ENCODE measurements around the gene USP10. TPM values are rescaled to one million over a fixed set of nuclear protein-coding genes. Genes with fewer than 3 reads are reported as not detected.

Gene USP10
- total and polyA plus RNA-seq, 3 experiments from 2014 or later = 86.1 to 146 (median 143) TPM

DNA sequence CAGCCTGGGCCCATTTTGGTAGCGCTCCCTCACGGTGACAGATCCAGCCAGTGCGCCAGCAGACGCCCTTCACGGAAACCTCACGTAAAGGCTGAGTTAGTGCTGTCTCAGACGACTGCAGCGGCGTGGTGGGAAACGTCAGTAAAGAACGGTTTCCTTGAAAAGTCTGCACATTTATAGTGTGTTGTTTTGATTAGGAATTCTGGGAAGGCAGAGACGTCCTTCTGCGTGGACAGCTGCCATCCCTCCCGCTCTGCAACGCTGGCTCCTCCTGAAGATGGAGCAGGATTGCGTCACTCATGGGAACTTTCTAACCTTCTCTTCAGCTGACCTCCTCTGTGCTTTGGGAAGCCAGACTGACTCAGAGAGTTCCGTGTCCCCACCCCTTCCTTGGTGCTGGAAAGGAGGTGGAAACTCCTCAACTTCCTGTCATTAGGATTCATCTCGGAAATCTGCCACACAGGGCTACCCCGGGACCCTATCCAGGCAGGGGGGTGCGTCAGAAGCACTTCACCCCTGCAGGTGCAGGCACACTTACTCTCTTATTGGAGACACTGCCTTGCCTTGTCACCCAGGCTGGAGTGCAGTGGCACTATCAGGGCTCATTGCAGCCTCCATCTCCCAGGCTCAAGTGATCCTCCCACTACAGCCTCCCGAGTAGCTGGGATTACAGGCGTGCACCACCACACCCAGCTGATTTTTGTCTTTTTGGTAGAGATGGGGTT is 95.7 kb downstream of the USP10 start:
- POLR2A ChIA-PET = no interaction called here
- CTCF ChIA-PET = no interaction called here
- H3K27me3 Mint-ChIP-seq = peaks cover 0 to 3% of the 10 kb centered on the region in 2 donors
- Histone ChIP-seq H3K27me3 (ENCODE audit: insufficient read depth, low read length, poor library complexity, severe bottlenecking) (no peaks in the 10 kb centered on the region), H3K27ac (ENCODE audit: low read depth, low read length) (no peak overlapping the region), H3K36me3 (ENCODE audit: insufficient read depth, low read length) (no peaks in the 10 kb centered on the region), H3K4me3 (ENCODE audit: low read length) (no peak overlapping the region), H3K4me1 (ENCODE audit: insufficient read depth, low read length) (no peaks in the 10 kb centered on the region), H3K9me3 (ENCODE audit: low read length) (no peaks in the 10 kb centered on the region)
- H3K9me3 Mint-ChIP-seq = no peaks in the 10 kb centered on the region
- H3K4me1 Mint-ChIP-seq = no peaks in the 10 kb centered on the region
- no peak overlapping the region for H3K4me3 Mint-ChIP-seq
- H3K27ac Mint-ChIP-seq = peak overlapping the region in 1 of 8 donors; percentile 5
- DNase-seq = no peak
- H3K36me3 Mint-ChIP-seq = peaks cover 0 to 10% (median 3%) of the 10 kb centered on the region in 3 donors

DNA sequence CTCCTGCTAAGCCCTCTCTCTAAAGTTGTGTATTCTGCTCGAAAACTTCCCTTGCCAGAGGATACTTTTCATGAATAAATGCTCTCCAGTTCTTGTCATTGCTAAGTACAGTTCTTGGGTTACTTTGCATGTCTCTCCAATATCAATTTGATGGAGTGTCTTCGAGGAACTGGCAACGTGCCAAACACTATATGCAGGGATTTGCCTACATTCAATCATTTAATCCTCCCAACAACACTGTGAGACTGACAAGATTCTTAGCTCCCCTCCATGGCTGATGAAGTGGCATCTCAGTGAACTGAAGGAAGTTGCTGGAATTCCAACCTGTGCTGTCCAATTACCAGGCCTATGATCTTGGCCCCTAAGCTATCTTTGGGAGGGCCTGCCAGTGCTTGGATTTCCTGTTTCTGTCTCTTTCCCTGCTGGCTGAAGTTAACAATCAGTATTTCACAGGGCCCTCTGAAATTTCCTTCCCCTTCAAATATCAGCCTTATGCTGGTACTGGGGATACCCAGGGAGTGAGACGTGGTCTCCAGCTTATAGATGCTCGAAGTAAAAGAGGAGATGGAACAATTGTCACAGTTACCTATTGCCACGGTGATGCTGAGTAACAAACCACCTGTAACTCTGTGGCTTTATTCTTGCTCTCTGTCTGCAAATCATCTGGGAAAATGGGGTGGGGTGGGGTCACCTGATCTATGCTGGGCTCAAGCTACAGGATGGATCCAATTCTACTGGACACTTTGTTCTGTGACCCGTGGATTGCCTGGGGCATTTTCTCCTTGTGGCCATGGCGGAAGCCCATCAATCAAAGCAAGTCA is 100.6 kb downstream of the USP10 start:
- Mint-ChIP-seq H3K4me1 (no peaks in the 10 kb centered on the region), H3K4me3 (no peak overlapping the region), H3K27ac (no peak overlapping the region), H3K9me3 (no peaks in the 10 kb centered on the region), H3K27me3 (peaks cover 4 to 8% of the 10 kb centered on the region in 2 donors), H3K36me3 (peaks cover 0 to 3% (median 0%) of the 10 kb centered on the region in 3 donors)
- CTCF ChIA-PET = interaction anchor here (0.9 kb wide), 1 partner anchor 47 kb away, joined by 4 read pairs; no protein-coding TSS in a partner anchor
- Histone ChIP-seq H3K4me1 (ENCODE audit: insufficient read depth, low read length) (no peaks in the 10 kb centered on the region), H3K36me3 (ENCODE audit: insufficient read depth, low read length) (no peaks in the 10 kb centered on the region), H3K27me3 (ENCODE audit: insufficient read depth, low read length, poor library complexity, severe bottlenecking) (no peaks in the 10 kb centered on the region), H3K27ac (ENCODE audit: low read depth, low read length) (no peak overlapping the region), H3K4me3 (ENCODE audit: low read length) (no peak overlapping the region), H3K9me3 (ENCODE audit: low read length) (no peaks in the 10 kb centered on the region)
- no peak for DNase-seq
- POLR2A ChIA-PET = no interaction called here

DNA sequence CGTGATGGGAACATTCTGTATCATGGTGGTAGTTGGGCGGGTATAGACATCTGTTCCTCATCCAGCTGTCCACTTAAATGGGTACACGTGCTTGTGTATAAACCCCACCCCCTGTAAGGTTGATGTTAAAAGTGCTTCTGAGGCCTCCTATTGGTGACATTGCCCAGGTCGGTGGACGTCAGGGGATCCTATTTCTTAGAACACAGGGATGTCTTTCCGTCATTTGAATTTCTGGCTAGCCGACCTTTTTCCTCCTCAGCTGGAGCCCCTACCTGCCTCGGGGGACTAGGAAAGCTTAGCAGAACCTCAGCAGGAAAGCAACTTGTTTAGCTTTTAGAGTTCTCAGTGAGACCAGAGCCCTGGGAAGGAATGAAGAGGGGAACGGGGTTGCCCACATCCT is 103.3 kb downstream of the USP10 start:
- Mint-ChIP-seq H3K4me1 (peaks cover 0 to 5% (median 0%) of the 10 kb centered on the region in 3 donors), H3K27me3 (peaks cover 12 to 14% of the 10 kb centered on the region in 2 donors), H3K27ac (no peak overlapping the region), H3K36me3 (no peaks in the 10 kb centered on the region), H3K4me3 (no peak overlapping the region), H3K9me3 (no peaks in the 10 kb centered on the region)
- no peaks in the 10 kb centered on the region for H3K36me3 ChIP-seq (ENCODE audit: insufficient read depth, low read length)
- no peaks in the 10 kb centered on the region for H3K4me1 ChIP-seq (ENCODE audit: insufficient read depth, low read length)
- H3K4me3 ChIP-seq (ENCODE audit: low read length) = no peak overlapping the region
- no peak overlapping the region for H3K27ac ChIP-seq (ENCODE audit: low read depth, low read length)
- no peak for DNase-seq
- H3K27me3 ChIP-seq (ENCODE audit: insufficient read depth, low read length, poor library complexity, severe bottlenecking) = no peaks in the 10 kb centered on the region
- POLR2A ChIA-PET = no interaction called here
- CTCF ChIA-PET = no interaction called here
- no peaks in the 10 kb centered on the region for H3K9me3 ChIP-seq (ENCODE audit: low read length)

DNA sequence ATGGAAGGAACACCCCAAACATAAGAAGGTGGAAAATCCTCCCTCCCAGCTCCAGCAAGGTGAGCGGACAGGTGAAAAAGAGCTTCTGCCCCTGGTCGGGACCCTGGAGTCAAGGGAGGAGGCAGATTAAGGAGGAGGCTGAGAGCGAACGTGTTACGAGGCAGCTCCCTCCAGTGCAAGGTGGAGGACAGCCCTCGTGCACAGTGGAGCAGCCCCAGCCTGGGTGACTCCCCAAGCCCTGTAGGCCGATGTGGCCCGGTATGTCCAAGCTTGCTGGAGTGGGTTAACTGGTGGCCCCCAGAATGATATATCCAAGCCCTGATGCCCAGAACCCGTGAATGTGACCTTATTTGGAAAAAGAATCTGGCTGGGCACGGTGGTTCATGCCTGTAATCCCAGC is 104.5 kb downstream of the USP10 start:
- Mint-ChIP-seq H3K4me1 (peaks cover 0 to 5% (median 0%) of the 10 kb centered on the region in 3 donors), H3K27ac (no peak overlapping the region), H3K4me3 (no peak overlapping the region), H3K9me3 (no peaks in the 10 kb centered on the region), H3K27me3 (peaks cover 9 to 14% of the 10 kb centered on the region in 2 donors), H3K36me3 (no peaks in the 10 kb centered on the region)
- H3K4me1 ChIP-seq (ENCODE audit: insufficient read depth, low read length) = no peaks in the 10 kb centered on the region
- no peak overlapping the region for H3K27ac ChIP-seq (ENCODE audit: low read depth, low read length)
- H3K27me3 ChIP-seq (ENCODE audit: insufficient read depth, low read length, poor library complexity, severe bottlenecking) = no peaks in the 10 kb centered on the region
- ChIA-PET POLR2A (no interaction called here), CTCF (no interaction called here)
- H3K4me3 ChIP-seq (ENCODE audit: low read length) = no peak overlapping the region
- no peak for DNase-seq
- H3K9me3 ChIP-seq (ENCODE audit: low read length) = no peaks in the 10 kb centered on the region
- no peaks in the 10 kb centered on the region for H3K36me3 ChIP-seq (ENCODE audit: insufficient read depth, low read length)

DNA sequence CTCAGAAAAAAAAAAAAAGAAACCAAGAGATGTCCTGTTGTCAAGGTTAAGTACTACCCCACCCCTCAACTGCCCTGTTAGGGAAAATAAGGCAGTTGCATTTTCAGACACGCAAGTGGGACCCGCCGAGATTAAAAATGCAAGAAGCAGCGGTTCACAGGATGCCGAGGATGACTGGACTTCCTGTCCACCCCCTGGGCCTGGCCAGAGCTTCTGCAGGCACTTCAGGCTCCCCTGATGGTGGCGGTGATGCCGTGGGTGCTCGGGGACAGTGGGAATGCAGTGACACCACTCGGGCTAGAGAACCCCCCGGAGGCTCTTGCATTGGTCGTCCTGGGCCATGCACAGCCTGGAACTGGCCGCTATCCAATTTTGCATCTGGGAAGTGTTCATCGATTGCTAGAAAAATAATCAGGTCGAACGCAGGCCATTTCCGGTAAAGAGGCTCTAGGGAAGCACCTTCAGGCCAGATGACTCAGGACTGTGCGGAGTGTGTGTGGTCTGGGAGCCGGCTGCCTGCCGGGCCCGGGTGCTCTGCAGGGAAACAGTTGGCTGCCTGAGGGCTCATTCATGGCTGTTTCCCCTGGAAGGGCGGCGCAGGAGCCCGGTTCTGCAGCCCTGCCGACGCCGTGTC is 106.6 kb downstream of the USP10 start:
- ChIA-PET POLR2A (no interaction called here), CTCF (interaction anchor here (1.9 kb wide), 1 partner anchor 75 kb away, joined by 4 read pairs; no protein-coding TSS in a partner anchor)
- Mint-ChIP-seq H3K4me3 (no peak overlapping the region), H3K27me3 (peaks cover 6 to 16% of the 10 kb centered on the region in 2 donors), H3K9me3 (peaks cover 0 to 1% (median 0%) of the 10 kb centered on the region in 5 donors), H3K36me3 (no peaks in the 10 kb centered on the region), H3K27ac (no peak overlapping the region), H3K4me1 (peaks cover 3 to 11% (median 4%) of the 10 kb centered on the region in 3 donors)
- Histone ChIP-seq H3K27me3 (ENCODE audit: insufficient read depth, low read length, poor library complexity, severe bottlenecking) (no peaks in the 10 kb centered on the region), H3K9me3 (ENCODE audit: low read length) (no peaks in the 10 kb centered on the region), H3K27ac (ENCODE audit: low read depth, low read length) (peak overlapping the region; percentile 31), H3K4me1 (ENCODE audit: insufficient read depth, low read length) (peaks cover 3% of the 10 kb centered on the region), H3K36me3 (ENCODE audit: insufficient read depth, low read length) (no peaks in the 10 kb centered on the region), H3K4me3 (ENCODE audit: low read length) (no peak overlapping the region)
- no peak for DNase-seq

DNA sequence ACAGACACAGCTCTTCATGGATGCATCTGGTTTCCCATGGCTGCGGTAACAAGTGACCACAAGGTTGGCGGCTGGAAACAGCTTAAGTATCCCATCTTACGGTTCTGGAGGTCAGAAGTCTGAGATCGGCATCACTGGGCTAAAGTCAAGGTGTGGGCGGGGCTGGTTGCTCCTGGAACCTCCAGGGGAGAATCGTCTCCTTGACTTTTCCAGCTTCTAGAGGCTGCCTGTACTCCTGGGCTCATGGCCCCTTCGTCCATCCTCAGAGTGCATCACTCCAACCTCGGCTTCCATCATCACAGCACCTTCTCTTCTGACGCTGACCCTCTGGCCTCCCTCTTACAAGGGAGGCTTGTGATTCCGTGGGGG is 107.1 kb downstream of the USP10 start:
- Mint-ChIP-seq H3K4me3 (no peak overlapping the region), H3K27me3 (peaks cover 6 to 21% of the 10 kb centered on the region in 2 donors), H3K9me3 (peaks cover 0 to 5% (median 0%) of the 10 kb centered on the region in 5 donors), H3K27ac (no peak overlapping the region), H3K4me1 (peaks cover 3 to 11% (median 4%) of the 10 kb centered on the region in 3 donors), H3K36me3 (no peaks in the 10 kb centered on the region)
- peaks cover 3% of the 10 kb centered on the region for H3K4me1 ChIP-seq (ENCODE audit: insufficient read depth, low read length)
- no peaks in the 10 kb centered on the region for H3K36me3 ChIP-seq (ENCODE audit: insufficient read depth, low read length)
- H3K27ac ChIP-seq (ENCODE audit: low read depth, low read length) = peak overlapping the region; percentile 31
- no peak for DNase-seq
- no peaks in the 10 kb centered on the region for H3K9me3 ChIP-seq (ENCODE audit: low read length)
- ChIA-PET CTCF (interaction anchor here (1.9 kb wide), 1 partner anchor 74 kb away, joined by 4 read pairs; no protein-coding TSS in a partner anchor), POLR2A (no interaction called here)
- H3K4me3 ChIP-seq (ENCODE audit: low read length) = no peak overlapping the region
- no peaks in the 10 kb centered on the region for H3K27me3 ChIP-seq (ENCODE audit: insufficient read depth, low read length, poor library complexity, severe bottlenecking)

DNA sequence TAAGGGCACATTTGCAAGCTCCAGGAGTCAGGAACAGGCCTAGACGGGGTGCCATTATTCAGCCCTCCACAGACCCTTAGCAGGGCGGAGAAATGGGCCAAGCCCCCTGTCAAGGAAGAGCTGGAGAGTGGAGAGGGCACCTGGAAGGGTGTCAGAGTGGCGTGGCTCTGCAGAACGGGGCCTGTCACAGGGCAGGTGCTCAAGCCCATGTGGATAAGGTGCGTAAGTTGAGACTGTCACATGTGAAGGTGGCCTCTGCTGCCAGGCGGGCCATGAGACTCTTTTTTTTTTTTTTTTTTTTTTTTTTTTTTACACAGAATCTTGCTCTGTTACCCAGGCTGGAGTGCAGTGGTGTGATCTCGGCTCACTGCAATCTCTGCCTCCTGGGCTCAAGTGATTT is 108.0 kb downstream of the USP10 start:
- Mint-ChIP-seq H3K27ac (no peak overlapping the region), H3K27me3 (peaks cover 6 to 22% of the 10 kb centered on the region in 2 donors), H3K36me3 (no peaks in the 10 kb centered on the region), H3K4me1 (peaks cover 3 to 11% (median 4%) of the 10 kb centered on the region in 3 donors), H3K9me3 (peaks cover 0 to 5% (median 0%) of the 10 kb centered on the region in 5 donors), H3K4me3 (no peak overlapping the region)
- DNase-seq = no peak
- Histone ChIP-seq H3K27me3 (ENCODE audit: insufficient read depth, low read length, poor library complexity, severe bottlenecking) (no peaks in the 10 kb centered on the region), H3K4me1 (ENCODE audit: insufficient read depth, low read length) (peaks cover 3% of the 10 kb centered on the region), H3K36me3 (ENCODE audit: insufficient read depth, low read length) (no peaks in the 10 kb centered on the region), H3K27ac (ENCODE audit: low read depth, low read length) (no peak overlapping the region), H3K4me3 (ENCODE audit: low read length) (no peak overlapping the region), H3K9me3 (ENCODE audit: low read length) (no peaks in the 10 kb centered on the region)
- POLR2A ChIA-PET = no interaction called here
- CTCF ChIA-PET = interaction anchor here (1.9 kb wide), 1 partner anchor 73 kb away, joined by 4 read pairs; no protein-coding TSS in a partner anchor

DNA sequence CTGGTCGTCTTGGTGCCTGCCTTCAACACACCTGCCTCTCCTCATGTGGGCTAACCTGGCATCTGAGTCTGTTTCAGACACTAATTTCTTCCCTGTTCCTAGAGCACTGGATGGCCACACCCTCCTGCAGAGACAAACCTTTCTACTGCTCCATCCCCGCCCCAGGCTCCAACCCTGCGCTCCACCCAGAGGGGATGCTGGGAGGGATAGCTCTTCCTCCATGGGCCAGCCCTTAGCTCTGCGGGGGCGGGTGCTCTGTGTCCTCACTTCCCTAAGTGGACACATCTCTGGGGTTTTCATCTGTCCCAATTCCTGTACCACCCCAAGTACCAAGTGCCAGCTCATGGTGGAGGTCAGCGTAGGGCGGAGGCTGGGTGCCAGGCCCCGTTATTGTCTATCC is 109.0 kb downstream of the USP10 start:
- Mint-ChIP-seq H3K4me1 (peaks cover 4 to 11% (median 5%) of the 10 kb centered on the region in 3 donors), H3K4me3 (no peak overlapping the region), H3K9me3 (peaks cover 0 to 5% (median 0%) of the 10 kb centered on the region in 5 donors), H3K27me3 (peaks cover 8 to 26% of the 10 kb centered on the region in 2 donors), H3K27ac (no peak overlapping the region), H3K36me3 (no peaks in the 10 kb centered on the region)
- Histone ChIP-seq H3K36me3 (ENCODE audit: insufficient read depth, low read length) (no peaks in the 10 kb centered on the region), H3K27ac (ENCODE audit: low read depth, low read length) (no peak overlapping the region), H3K9me3 (ENCODE audit: low read length) (no peaks in the 10 kb centered on the region), H3K4me3 (ENCODE audit: low read length) (no peak overlapping the region), H3K27me3 (ENCODE audit: insufficient read depth, low read length, poor library complexity, severe bottlenecking) (no peaks in the 10 kb centered on the region), H3K4me1 (ENCODE audit: insufficient read depth, low read length) (peaks cover 3% of the 10 kb centered on the region)
- POLR2A ChIA-PET = no interaction called here
- CTCF ChIA-PET = no interaction called here
- no peak for DNase-seq
